HFFc6 (cell line): ENCODE results near the gene FLAD1. TPM values are rescaled to one million over a fixed set of nuclear protein-coding genes. Genes with fewer than 3 reads are reported as not detected.

Source experiments
- DNase-seq: peaks from one replicate; pipeline ENCODE4 v3.0.0-alpha.2; 2018
- H3K27ac Mint-ChIP-seq: 2 replicates; pipeline ENCODE4 v1.8.0; 2020; ENCODE audit warnings: mild to moderate bottlenecking, mixed read lengths
- H3K27me3 Mint-ChIP-seq: 2 replicates; pipeline ENCODE4 v1.8.0; 2021; ENCODE audit warnings: mild to moderate bottlenecking, moderate library complexity, mixed read lengths; ENCODE audit not compliant: insufficient read depth
- H3K36me3 Mint-ChIP-seq: 2 replicates; pipeline ENCODE4 v1.8.0; 2021; ENCODE audit warnings: low read depth, mixed read lengths
- H3K4me1 Mint-ChIP-seq: 2 replicates; pipeline ENCODE4 v1.8.0; 2020; ENCODE audit warnings: low read depth, mixed read lengths
- H3K4me3 Mint-ChIP-seq: 2 replicates; pipeline ENCODE4 v1.8.0; 2020; ENCODE audit warnings: mild to moderate bottlenecking, moderate library complexity, mixed read lengths
- H3K9me3 Mint-ChIP-seq: 2 replicates; pipeline ENCODE4 v1.8.0; 2020; ENCODE audit warnings: mild to moderate bottlenecking, mixed read lengths
- CTCF ChIP-seq: fragments of 200-600 bp; sonication (generic); IDR thresholded peaks from 2 replicates; pipeline ENCODE4 v1.5.0; 2021; ENCODE audit warnings: antibody characterized with exemption, mild to moderate bottlenecking
- total RNA-seq, 6 experiments: library from RNA; stranded (reverse); fragmentation: NEBNext Ultra II Directional; extraction: Animal tissue kit (Norgen Biotek cat#: 25700); gene quantifications; 2 replicates in 1 of 6; 3 replicates in 5 of 6; pipeline ENCODE4 v1.2.3, GENCODE V29; 2021

FLAD1 gene
- total RNA-seq, 6 experiments from 2014 or later: 25.1 to 35.3 (median 29.6) TPM

DNA sequence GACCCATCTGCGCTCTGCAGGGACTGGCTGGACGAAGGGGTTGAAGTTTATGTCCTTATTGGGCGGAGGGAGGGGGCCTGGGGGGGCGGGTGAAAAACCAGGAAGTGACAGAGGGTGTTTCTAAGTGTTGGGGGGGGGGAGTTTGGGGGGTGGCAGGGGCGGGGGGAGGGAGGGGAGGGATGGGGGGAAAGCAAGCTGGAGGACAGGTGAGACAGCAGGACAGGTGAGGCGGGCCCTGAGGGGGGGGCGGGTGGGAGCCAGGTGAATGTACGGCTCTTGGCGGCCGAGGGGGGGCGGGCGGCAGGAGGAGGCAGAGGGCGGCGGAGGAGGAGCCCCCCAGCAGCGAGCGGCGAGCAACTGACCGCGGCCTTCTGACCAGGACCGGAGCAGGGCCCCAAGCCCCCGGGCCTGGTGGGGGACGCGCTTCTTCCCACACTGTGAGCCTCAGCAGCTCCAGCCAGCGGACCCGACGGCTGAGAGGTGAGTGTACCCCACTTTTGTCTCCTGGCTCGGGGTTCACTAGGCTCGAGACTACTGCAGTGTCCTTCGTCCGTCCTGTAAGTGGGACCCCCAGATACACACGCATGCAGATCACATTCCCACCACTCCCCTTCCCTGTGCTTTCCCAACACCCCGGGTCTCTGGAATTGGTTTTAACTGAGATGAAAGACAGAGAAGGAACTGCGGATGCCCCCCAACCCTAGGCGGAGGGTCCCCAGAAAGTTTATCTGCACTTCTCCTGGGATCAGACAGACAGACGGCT, 19.5 kb downstream of the FLAD1 start, which contains the start of gene ZBTB7B:
TSS of gene ZBTB7B (plus strand) at position 339 of the 763 bp plus-strand sequence. CDS start 11,859 bp downstream, outside the sequence.
- Mint-ChIP-seq H3K27me3 (no peaks in the 10 kb centered on the region; the same call in 1 of the 2 replicates), H3K27ac (peak within 1 kb of the TSS; percentile 83), H3K4me3 (peak within 1 kb of the TSS; percentile 94), H3K4me1 (peaks cover 37% of the 10 kb centered on the region), H3K9me3 (no peaks in the 10 kb centered on the region), H3K36me3 (no peaks in the 10 kb centered on the region)
- TF ChIP-seq CTCF: no peak
- no peak for DNase-seq

DNA sequence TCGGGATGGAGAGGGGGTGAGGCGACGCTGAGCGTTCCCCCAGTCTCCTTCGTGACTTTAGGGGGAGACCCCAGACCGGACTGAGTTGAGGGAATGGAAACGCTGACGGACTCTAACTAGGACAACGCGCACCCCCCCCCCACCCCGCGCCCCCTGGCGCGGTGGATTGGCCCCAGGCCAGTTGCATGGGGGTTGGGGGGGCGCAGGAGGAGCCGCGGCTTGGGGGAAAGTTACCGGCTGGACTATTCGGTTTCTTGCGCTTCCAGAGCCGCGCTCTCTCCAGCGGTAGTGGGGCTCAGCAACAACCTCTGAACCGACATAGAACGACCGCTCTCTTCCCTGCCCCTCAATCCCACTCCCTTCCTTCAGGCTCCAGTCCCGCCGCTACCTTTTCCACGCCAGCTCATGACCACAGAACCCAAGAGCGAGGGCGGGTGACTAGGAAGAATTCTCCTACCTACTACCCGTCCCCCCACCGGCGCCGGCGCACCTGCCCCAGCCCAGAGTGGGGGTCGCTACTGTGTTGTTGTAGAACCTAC, 20.2 kb downstream of the FLAD1 start:
- no peak for DNase-seq
- peak overlapping the region; percentile 83 for H3K27ac Mint-ChIP-seq
- H3K9me3 Mint-ChIP-seq: no peaks in the 10 kb centered on the region
- H3K4me1 Mint-ChIP-seq: peaks cover 37% of the 10 kb centered on the region
- peak overlapping the region; percentile 94 for H3K4me3 Mint-ChIP-seq
- H3K36me3 Mint-ChIP-seq: no peaks in the 10 kb centered on the region
- TF ChIP-seq CTCF: no peak
- no peaks in the 10 kb centered on the region; the same call in 1 of the 2 replicates for H3K27me3 Mint-ChIP-seq

GRCh38 chr1:155003766-155004351, 20.7 kb downstream of the FLAD1 start:
- peak; percentile 33 for DNase-seq
- H3K27ac Mint-ChIP-seq: peak overlapping the region; percentile 83
- no peak; the same call in 1 of the 2 replicates for TF ChIP-seq CTCF
- peaks cover 35% of the 10 kb centered on the region for H3K4me1 Mint-ChIP-seq
- H3K27me3 Mint-ChIP-seq: no peaks in the 10 kb centered on the region; the same call in 1 of the 2 replicates
- H3K9me3 Mint-ChIP-seq: no peaks in the 10 kb centered on the region
- no peaks in the 10 kb centered on the region for H3K36me3 Mint-ChIP-seq
- H3K4me3 Mint-ChIP-seq: peak overlapping the region; percentile 94

DNA sequence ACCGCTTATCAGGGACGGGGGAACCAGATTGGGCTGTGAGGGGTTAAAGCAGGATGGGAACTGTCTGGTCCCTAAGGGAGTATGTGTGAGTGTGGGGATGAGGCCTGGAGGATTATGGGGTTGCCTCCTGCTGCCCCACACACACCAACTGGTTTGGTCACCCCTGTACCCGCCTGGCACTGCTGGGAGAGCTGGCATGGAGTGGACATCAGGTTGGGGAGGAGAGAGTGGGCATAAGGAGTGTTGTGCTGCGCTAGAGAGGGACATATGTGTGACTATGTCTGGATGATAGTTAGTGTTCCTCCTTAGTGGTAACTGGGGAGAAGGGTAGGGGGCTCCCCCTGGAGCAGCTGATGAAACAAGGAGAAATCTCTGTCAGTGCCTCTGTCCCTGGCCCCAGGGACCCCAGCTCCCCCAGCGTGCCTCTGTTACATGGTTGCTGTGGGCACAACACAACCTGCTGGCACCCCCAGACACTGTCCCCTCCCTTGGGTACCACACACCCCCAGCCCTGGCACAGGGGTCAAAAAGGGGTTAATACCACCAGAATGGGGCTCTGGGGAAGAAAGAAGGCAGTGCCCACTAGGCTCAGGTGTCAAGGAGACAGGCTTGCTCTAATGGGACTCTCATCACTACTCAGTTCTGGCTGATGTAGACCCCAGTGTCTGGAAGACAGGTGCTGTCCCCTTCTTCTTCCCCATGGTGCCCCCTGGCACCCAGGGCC, 21.4 kb downstream of the FLAD1 start:
- H3K4me1 Mint-ChIP-seq: peaks cover 31% of the 10 kb centered on the region
- no peak for TF ChIP-seq CTCF
- peak overlapping the region; percentile 94 for H3K4me3 Mint-ChIP-seq
- H3K27me3 Mint-ChIP-seq: no peaks in the 10 kb centered on the region; the same call in 1 of the 2 replicates
- no peaks in the 10 kb centered on the region for H3K36me3 Mint-ChIP-seq
- no peaks in the 10 kb centered on the region for H3K9me3 Mint-ChIP-seq
- peak overlapping the region; percentile 83 for H3K27ac Mint-ChIP-seq
- DNase-seq: no peak
